GM21381 (cell line): Measurements from ENCODE around the gene FPR1.

ENCODE experiments used
- ATAC-seq: cut with Tn5 transposase; IDR thresholded peaks from one replicate; pipeline ENCODE4 v1.9.1; 2021; ENCODE audit warnings: mild to moderate bottlenecking, moderate library complexity; ENCODE audit not compliant: unreplicated experiment

The FPR1 gene

DNA sequence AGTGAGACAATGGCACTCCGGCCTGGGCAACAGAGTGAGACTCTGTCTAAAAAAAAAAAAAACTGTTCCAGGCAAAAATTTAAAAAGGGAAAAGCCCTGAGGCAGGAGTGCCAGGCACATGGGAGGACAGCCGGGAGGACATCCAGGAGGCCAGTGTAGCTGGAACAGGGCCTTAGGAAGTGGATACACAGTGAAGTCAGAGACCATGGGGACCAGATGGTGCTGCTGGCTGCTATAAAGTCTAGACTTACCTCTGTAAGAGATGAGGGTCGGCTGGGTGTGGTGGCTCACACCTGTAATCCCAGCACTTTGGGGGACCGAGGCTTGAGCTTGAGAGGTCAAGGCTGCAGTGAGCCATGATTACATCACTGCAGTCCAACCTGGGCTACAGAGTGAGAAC, 42.9 kb downstream of the FPR1 start:
- no peak for ATAC-seq

DNA sequence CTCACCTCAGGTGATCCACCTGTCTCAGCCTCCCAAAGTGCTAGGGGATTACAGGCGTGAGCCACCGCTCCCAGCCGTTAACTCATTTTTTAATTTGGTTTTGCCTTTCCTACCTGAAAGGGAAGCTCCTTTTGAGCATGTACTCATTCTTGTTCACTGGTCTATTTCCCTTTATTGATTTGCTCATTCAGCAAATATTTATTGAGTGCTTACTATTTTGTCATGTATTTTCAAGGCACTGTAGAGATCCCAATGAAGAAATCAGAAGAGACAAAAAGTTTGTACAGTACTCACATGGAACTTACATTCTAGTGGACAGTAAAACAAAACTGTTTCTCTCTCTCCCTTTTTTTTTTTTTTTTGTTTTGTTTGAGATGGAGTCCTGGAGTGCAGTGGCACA, 44.8 kb downstream of the FPR1 start:
- ATAC-seq, result no peak

DNA sequence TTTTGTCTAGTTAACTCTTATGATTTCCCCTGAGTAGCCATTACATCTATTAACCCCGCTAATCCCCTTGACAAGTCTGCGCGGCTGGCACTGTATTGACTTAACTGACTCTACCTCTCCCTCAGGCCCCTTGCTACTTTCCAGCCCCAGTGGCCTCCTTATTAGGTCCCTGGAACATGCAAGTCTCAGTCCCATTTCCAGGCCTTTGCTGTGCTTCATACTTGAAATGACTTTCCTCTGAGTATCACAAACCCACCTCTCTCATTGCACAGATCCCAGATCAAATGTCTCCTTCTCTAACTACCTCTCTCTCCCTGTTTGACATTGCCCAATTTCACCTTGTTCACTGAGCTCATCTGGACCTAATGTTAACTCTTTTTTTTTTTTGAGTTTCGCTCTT, 45.4 kb downstream of the FPR1 start:
- no peak for ATAC-seq

- no peak for ATAC-seq
These were observed 47.1 kb downstream of the FPR1 start for GRCh38 chr19:51704626-51705025.

GRCh38 chr19:51703575-51704515, 47.8 kb downstream of the FPR1 start:
- peak; percentile 85 for ATAC-seq

GRCh38 chr19:51702825-51703574, 48.7 kb downstream of the FPR1 start:
- no peak for ATAC-seq

DNA sequence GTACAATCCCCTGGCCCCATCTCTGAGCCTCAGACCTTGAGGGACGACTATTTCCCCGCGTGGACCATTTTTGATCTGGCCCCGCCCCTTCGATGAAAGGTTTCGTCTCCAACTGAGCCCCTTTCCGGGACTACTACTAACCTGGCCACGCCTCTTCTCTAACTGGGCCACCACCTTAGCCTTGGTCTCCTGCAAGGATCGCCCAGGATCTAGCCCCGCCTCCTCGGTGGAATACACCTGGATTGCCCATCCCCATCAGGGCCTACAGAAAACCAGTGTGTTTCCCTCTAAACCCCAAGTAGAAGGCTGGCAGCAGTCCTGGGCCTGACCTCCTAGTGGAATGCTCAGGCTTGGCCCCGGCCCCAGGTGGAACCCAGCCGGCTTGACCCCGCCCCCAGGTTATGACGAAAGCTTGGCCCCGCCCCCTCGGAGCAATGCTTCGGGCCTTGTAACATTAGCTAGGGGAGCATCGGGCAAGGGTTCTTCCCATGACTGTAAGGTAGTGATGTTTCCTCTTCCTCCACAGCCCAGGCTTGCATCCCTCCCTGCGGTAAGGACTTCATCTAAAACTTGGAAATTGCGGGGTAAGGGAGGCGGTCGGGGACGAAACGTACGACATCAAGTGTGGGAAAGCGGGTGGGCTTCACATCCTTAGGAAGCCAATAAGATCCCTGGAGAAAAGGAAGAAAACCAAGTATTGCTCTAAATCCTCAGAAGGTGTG, 49.4 kb downstream of the FPR1 start:
- no peak for ATAC-seq

DNA sequence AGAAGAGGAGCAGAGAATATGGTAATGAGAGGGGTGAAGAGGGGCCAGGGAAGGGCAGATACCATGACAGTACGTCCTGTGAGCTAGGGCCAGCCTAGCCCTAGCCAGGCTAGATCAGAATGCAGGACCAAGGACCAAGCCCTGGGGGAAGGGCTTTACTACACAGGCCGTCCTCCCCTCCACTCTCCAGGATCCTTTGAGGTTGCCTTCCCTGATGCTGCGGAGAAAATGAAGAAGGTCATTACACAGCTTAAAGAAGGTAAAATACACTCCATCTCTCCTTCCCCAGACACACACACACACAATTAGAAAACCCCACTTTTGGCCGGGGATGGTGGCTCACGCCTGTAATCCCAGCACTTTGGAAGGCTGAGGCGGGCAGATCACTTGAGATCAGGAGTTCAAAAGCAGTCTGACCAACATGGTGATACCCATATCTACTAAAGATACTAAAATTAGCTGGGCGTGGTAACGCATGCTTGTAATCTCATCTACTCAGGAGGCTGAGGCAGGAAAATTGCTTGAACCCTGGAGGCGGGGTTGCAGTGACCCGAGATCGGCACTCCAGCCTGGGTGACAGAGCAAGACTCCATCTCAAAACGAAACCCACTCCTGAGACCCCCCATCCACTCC, 50.1 kb downstream of the FPR1 start:
- no peak for ATAC-seq

DNA sequence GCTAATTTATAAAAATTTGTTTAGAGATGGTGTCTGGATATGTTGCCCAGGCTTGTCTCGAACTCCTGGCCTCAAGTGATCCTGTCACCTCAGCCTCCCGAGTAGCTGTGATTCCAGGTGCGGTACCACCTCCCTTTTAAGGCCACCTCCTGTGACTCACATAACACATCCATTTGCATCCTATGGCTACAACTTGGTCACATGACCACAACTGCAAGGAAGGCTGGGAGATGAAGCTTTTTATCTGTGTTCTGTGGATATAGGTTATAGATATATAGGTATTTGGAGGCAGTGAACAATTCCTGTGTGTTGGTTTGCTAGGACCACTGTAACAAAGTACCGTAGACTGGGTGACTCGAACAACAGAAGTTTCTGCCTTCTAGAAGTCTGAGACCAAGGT, 52.5 kb downstream of the FPR1 start:
- no peak for ATAC-seq

DNA sequence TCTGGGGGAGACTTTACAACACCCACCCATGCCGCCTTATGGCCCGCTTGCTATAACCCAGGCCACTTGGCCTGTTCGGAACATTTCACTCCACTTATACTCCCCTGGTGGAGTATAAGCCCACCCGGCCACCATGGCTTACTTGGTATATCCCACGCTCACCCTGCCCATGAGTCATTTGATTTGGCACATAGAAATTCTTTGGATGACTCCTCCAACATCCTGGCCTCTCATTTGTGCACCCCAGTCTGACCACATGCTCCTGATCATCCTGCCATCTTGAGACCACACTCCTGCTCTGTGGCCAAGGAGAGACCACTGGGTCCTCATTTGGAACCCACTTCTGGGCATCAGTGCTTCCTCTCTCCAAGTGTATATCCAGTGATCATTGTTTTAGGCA, 53.4 kb downstream of the FPR1 start:
- ATAC-seq, result no peak

DNA sequence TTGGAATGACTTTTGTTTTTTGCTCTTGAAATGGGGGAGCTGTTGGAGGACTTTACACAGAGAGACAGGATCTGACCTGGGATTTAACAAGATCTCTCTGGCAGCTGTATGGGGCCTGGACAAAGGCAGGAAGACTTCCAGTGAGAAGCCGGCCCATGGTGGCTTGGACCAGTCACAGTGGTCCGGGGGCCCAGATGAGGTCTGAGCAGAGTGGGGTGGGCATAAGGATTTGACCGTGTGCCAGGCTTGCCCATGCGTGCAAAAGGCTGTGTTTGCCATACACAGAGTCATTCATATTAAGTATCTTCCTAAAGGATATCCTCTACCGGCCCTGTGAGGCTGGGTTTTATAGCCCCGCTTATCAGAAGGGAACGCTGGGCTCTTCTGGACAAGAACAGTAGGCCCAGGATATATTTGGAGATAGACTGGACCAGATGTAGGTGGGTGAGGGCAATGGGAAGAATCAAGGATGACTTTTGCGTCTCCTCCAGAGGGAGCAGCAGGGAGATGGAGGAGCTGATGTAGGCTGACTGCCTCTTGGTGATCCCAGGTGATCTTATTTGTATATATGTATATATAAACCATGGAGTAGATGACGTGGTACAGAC, 54.4 kb downstream of the FPR1 start:
- no peak for ATAC-seq

GRCh38 chr19:51696606-51697005, 55.1 kb downstream of the FPR1 start:
- ATAC-seq, result no peak
